IMR-90 (cell line): ENCODE measurements around the gene WBP2NL.

Experiments used
- BHLHE40 ChIP-seq: fragments of 150-350 bp; IDR thresholded peaks from 2 replicates; pipeline ENCODE4 v1.6.1; 2016; ENCODE audit warnings: mild to moderate bottlenecking, low read depth, low read length
- CEBPB ChIP-seq: IDR thresholded peaks from 2 replicates; pipeline ENCODE4 v1.6.1; 2012; ENCODE audit warnings: low read depth, low read length, improper control_type of control experiment
- CHD1 ChIP-seq: IDR thresholded peaks from 2 replicates; pipeline ENCODE4 v1.6.1; 2012; ENCODE audit warnings: low read depth, low read length, improper control_type of control experiment
- FOS ChIP-seq: fragments of 150-350 bp; IDR thresholded peaks from 2 replicates; pipeline ENCODE4 v1.6.1; 2016; ENCODE audit warnings: low read depth, low read length
- MAFK ChIP-seq: IDR thresholded peaks from 2 replicates; pipeline ENCODE4 v1.6.1; 2012; ENCODE audit warnings: low read depth, low read length, improper control_type of control experiment
- MXI1 ChIP-seq: IDR thresholded peaks from 2 replicates; pipeline ENCODE4 v1.6.1; 2012; ENCODE audit warnings: low read depth, mild to moderate bottlenecking, low read length, moderate library complexity, borderline replicate concordance
- POLR2A ChIP-seq: IDR thresholded peaks from 2 replicates; pipeline ENCODE4 v1.6.1; 2012; ENCODE audit warnings: mild to moderate bottlenecking, low read depth, low read length
- RAD21 ChIP-seq: IDR thresholded peaks from 2 replicates; pipeline ENCODE4 v1.6.1; 2012; ENCODE audit warnings: low read length, improper control_type of control experiment
- RCOR1 ChIP-seq: IDR thresholded peaks from 2 replicates; pipeline ENCODE4 v1.6.1; 2012; ENCODE audit warnings: mild to moderate bottlenecking, low read length, improper control_type of control experiment; ENCODE audit not compliant: insufficient replicate concordance
- RFX5 ChIP-seq: IDR thresholded peaks from 2 replicates; pipeline ENCODE4 v1.8.0; 2012; ENCODE audit warnings: low read depth, mild to moderate bottlenecking, low read length, moderate library complexity
- TF ChIP-seq, protein P1 (sequence below): conservative IDR thresholded peaks from 2 replicates; pipeline ENCODE4 v1.5.1; 2012; ENCODE audit warnings: mild to moderate bottlenecking, low read depth, low read length, improper control_type of control experiment

DNA sequence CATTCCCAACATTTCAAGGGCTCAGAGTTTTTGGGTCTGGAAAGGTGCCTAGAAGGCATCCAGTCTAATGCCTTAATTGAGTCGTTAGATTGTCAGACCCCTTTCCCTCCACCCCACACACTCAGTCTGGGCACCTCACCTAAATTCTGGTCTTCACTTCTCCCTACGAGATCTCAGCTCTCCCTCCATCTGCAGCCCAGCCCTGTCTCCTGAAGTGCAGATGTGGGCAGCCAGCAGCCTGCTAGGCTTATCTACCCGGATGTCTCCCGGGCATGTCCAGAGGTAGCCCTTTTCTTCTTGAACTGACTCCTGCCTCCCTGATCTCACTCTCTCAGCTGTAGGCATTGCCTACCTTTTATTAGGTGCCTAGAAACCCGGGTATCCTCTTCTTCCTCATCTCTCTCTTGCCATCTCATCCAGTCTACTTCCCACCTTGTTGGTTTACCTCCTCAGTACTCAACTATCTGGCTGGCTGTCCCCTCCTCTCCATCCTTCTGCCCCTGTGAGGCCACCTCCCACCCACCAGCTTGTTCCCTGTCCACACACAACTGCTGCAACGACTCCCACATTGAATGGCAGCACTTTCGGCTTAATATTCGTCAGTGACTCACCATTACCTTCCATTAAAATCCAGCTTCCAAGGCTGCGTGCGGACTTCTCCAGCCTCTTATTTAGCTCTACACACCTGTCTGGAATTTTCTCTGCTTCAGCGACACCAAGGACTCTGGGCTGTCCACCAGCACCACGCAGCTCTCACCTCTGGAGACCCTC, 23.1 kb upstream of the WBP2NL start:
- TF ChIP-seq, protein P1, sequence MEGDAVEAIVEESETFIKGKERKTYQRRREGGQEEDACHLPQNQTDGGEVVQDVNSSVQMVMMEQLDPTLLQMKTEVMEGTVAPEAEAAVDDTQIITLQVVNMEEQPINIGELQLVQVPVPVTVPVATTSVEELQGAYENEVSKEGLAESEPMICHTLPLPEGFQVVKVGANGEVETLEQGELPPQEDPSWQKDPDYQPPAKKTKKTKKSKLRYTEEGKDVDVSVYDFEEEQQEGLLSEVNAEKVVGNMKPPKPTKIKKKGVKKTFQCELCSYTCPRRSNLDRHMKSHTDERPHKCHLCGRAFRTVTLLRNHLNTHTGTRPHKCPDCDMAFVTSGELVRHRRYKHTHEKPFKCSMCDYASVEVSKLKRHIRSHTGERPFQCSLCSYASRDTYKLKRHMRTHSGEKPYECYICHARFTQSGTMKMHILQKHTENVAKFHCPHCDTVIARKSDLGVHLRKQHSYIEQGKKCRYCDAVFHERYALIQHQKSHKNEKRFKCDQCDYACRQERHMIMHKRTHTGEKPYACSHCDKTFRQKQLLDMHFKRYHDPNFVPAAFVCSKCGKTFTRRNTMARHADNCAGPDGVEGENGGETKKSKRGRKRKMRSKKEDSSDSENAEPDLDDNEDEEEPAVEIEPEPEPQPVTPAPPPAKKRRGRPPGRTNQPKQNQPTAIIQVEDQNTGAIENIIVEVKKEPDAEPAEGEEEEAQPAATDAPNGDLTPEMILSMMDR: no peak
- TF ChIP-seq POLR2A: no peak
- TF ChIP-seq CHD1: no peak
- TF ChIP-seq CEBPB: no peak
- TF ChIP-seq RCOR1: no peak
- TF ChIP-seq MXI1: no peak
- TF ChIP-seq RFX5: no peak
- no peak for TF ChIP-seq RAD21
- no peak for TF ChIP-seq MAFK
- no peak for TF ChIP-seq BHLHE40
- no peak for TF ChIP-seq FOS
